Measurements from ENCODE around the gene VWA8. TPM values are rescaled to one million over a fixed set of nuclear protein-coding genes. Genes with fewer than 3 reads are reported as not detected.
A peak's percentile ranks its signal among the peaks of the same experiment; 100 is the strongest.

VWA8 gene
- total RNA-seq, 1 donor from 2014 or later, result 6.8 TPM

GRCh38 chr13:41693434-41693833, 267.5 kb downstream of the VWA8 start:
- DNase-seq (ENCODE audit: low read depth in 2 of 2), result no peak

- DNase-seq (ENCODE audit: low read depth in 2 of 2), result no peak
These were observed 269.6 kb downstream of the VWA8 start for GRCh38 chr13:41691274-41691673.

- no peak for DNase-seq (ENCODE audit: low read depth in 2 of 2)
These were observed 278.1 kb downstream of the VWA8 start for GRCh38 chr13:41682766-41683165.

- no peak for DNase-seq (ENCODE audit: low read depth in 2 of 2)
These were observed 278.9 kb downstream of the VWA8 start for GRCh38 chr13:41682001-41682400.

GRCh38 chr13:41681587-41681986, 279.3 kb downstream of the VWA8 start:
- DNase-seq (ENCODE audit: low read depth in 2 of 2), result no peak

GRCh38 chr13:41680900-41681299, 280.0 kb downstream of the VWA8 start:
- no peak for DNase-seq (ENCODE audit: low read depth in 2 of 2)

- no peak for DNase-seq (ENCODE audit: low read depth in 2 of 2)
These were observed 282.1 kb downstream of the VWA8 start for GRCh38 chr13:41678848-41679247.

GRCh38 chr13:41678249-41678648, 282.7 kb downstream of the VWA8 start:
- no peak for DNase-seq (ENCODE audit: low read depth in 2 of 2)

GRCh38 chr13:41675306-41675705, 285.6 kb downstream of the VWA8 start:
- peak in 1 of 2 donors; percentile 76 for DNase-seq (ENCODE audit: low read depth in 2 of 2)

- no peak for DNase-seq (ENCODE audit: low read depth in 2 of 2)
These were observed 286.7 kb downstream of the VWA8 start for GRCh38 chr13:41674246-41674645.

GRCh38 chr13:41673640-41674039, 287.3 kb downstream of the VWA8 start:
- DNase-seq (ENCODE audit: low read depth in 2 of 2), result no peak

GRCh38 chr13:41670873-41671443, 290.0 kb downstream of the VWA8 start:
- DNase-seq (ENCODE audit: low read depth in 2 of 2), result no peak

GRCh38 chr13:41668130-41668757, 292.7 kb downstream of the VWA8 start:
- peak; percentile 91 to 94 for DNase-seq (ENCODE audit: low read depth in 2 of 2)

GRCh38 chr13:41666644-41667043, 294.3 kb downstream of the VWA8 start:
- DNase-seq (ENCODE audit: low read depth in 2 of 2), result no peak

- DNase-seq (ENCODE audit: low read depth in 2 of 2), result no peak
These were observed 300.5 kb downstream of the VWA8 start for GRCh38 chr13:41660411-41660810.

- DNase-seq (ENCODE audit: low read depth in 2 of 2), result peak; percentile 41 to 58
These were observed 302.8 kb downstream of the VWA8 start for GRCh38 chr13:41658057-41658661.

- DNase-seq (ENCODE audit: low read depth in 2 of 2), result no peak
These were observed 304.9 kb downstream of the VWA8 start for GRCh38 chr13:41655997-41656396.

- DNase-seq (ENCODE audit: low read depth in 2 of 2), result no peak
These were observed 306.1 kb downstream of the VWA8 start for GRCh38 chr13:41654796-41655195.

- DNase-seq (ENCODE audit: low read depth in 2 of 2), result peak; percentile 69 to 77
These were observed 308.1 kb downstream of the VWA8 start for GRCh38 chr13:41652735-41653361.

GRCh38 chr13:41651413-41652058, 309.4 kb downstream of the VWA8 start:
- DNase-seq (ENCODE audit: low read depth in 2 of 2), result no peak

- DNase-seq (ENCODE audit: low read depth in 2 of 2), result no peak
These were observed 310.2 kb downstream of the VWA8 start for GRCh38 chr13:41650706-41651105.

- peak in 1 of 2 donors; percentile 42 for DNase-seq (ENCODE audit: low read depth in 2 of 2)
These were observed 311.2 kb downstream of the VWA8 start for GRCh38 chr13:41649659-41650058.
